HG03135 (cell line): ENCODE results near the gene MSANTD4.
"Not testable (repeated sequence)": the region's sequence is repeated elsewhere in the genome, so short reads cannot be mapped to it uniquely, and the experiment has no call there.

Experiments
- ATAC-seq: cut with Tn5 transposase; IDR thresholded peaks from one replicate; pipeline ENCODE4 v1.9.1; 2021; ENCODE audit warnings: mild to moderate bottlenecking, moderate library complexity; ENCODE audit not compliant: unreplicated experiment

The MSANTD4 gene

GRCh38 chr11:106014620-106015019 is 7.4 kb downstream of the MSANTD4 start:
- ATAC-seq = no peak

GRCh38 chr11:106014035-106014434 is 8.0 kb downstream of the MSANTD4 start:
- no peak for ATAC-seq

GRCh38 chr11:106012744-106013143 is 9.3 kb downstream of the MSANTD4 start:
- no peak for ATAC-seq

- no peak for ATAC-seq
Observed at GRCh38 chr11:106011481-106011880, 10.6 kb downstream of the MSANTD4 start.

- not testable (repeated sequence) for ATAC-seq
Observed at GRCh38 chr11:106003094-106003493, 18.9 kb downstream of the MSANTD4 start.

GRCh38 chr11:106001304-106002012 is 20.6 kb downstream of the MSANTD4 start:
- ATAC-seq = no peak

GRCh38 chr11:105991888-105992287 is 30.2 kb downstream of the MSANTD4 start:
- ATAC-seq = no peak

GRCh38 chr11:105989124-105989523 is 32.9 kb downstream of the MSANTD4 start:
- ATAC-seq = no peak

GRCh38 chr11:105988197-105988596 is 33.8 kb downstream of the MSANTD4 start:
- ATAC-seq = no peak

- no peak for ATAC-seq
Observed at GRCh38 chr11:105986554-105986953, 35.5 kb downstream of the MSANTD4 start.

GRCh38 chr11:105979997-105980703 is 41.9 kb downstream of the MSANTD4 start:
- no peak for ATAC-seq

GRCh38 chr11:105975128-105975527 is 46.9 kb downstream of the MSANTD4 start:
- no peak for ATAC-seq

- no peak for ATAC-seq
Observed at GRCh38 chr11:105969756-105970155, 52.3 kb downstream of the MSANTD4 start.

- ATAC-seq = no peak
Observed at GRCh38 chr11:105968021-105968697, 53.9 kb downstream of the MSANTD4 start.

- ATAC-seq = no peak
Observed at GRCh38 chr11:105960252-105961245, 61.5 kb downstream of the MSANTD4 start.
